Caco-2 (cell line): ENCODE data around the gene UCHL1. TPM values are rescaled to one million over a fixed set of nuclear protein-coding genes. Genes with fewer than 3 reads are reported as not detected.

Source experiments
- BruUV-seq: library from RNA; stranded (reverse); fragments of 400-500 nt; replicated peaks from 2 replicates; lab custom pipeline; 2021; lab: Mats Ljungman, UMichigan
- CTCF ChIA-PET: fragments of 300-600 bp; sonication (Branson Sonifier 250); formaldehyde crosslinking; loops from one replicate; lab custom pipeline; 2022; ENCODE audit warnings: antibody characterized with exemption; lab: Charles Lee
- POLR2A ChIA-PET: fragments of 300-600 bp; sonication (Branson Sonifier 250); formaldehyde crosslinking; loops from one replicate; lab custom pipeline; 2022; ENCODE audit warnings: antibody characterized with exemption; lab: Charles Lee
- DNase-seq, 2 experiments: peaks; one replicate each; pipeline versions ENCODE4 v3.0.0 to v3.0.0-alpha.2; 2020 to 2022
- H3K27me3 ChIP-seq: replicated peaks from 2 replicates; pipeline ENCODE4 v1.6.0; 2011; ENCODE audit warnings: low read length; ENCODE audit not compliant: control insufficient read depth, insufficient read depth
- H3K36me3 ChIP-seq: 2 replicates; pipeline ENCODE4 v1.5.1; 2011; ENCODE audit warnings: low read length; ENCODE audit not compliant: control insufficient read depth, insufficient read depth
- H3K4me1 ChIP-seq: fragments of 250-450 bp; sonication (Bioruptor Pico); 2 replicates; pipeline ENCODE4 v1.5.1; 2020; ENCODE audit warnings: mild to moderate bottlenecking
- H3K4me3 ChIP-seq: 2 replicates; pipeline ENCODE4 v1.5.1; 2011; ENCODE audit warnings: low read depth, mild to moderate bottlenecking, control low read depth, low read length
- H3K9me3 ChIP-seq: fragments of 250-450 bp; sonication (Bioruptor Pico); 2 replicates; pipeline ENCODE4 v1.5.1; 2020; ENCODE audit warnings: mild to moderate bottlenecking, moderate library complexity
- H3K27ac Mint-ChIP-seq: one replicate; pipeline ENCODE4 v1.8.0; 2022; ENCODE audit warnings: mixed read lengths; ENCODE audit not compliant: unreplicated experiment
- H3K27me3 Mint-ChIP-seq: one replicate; pipeline ENCODE4 v1.8.0; 2022; ENCODE audit warnings: mixed read lengths; ENCODE audit not compliant: insufficient read depth, unreplicated experiment
- H3K36me3 Mint-ChIP-seq: one replicate; pipeline ENCODE4 v1.8.0; 2022; ENCODE audit warnings: mild to moderate bottlenecking, mixed read lengths; ENCODE audit not compliant: insufficient read depth, unreplicated experiment
- H3K4me1 Mint-ChIP-seq: one replicate; pipeline ENCODE4 v1.8.0; 2022; ENCODE audit warnings: low read depth, mixed read lengths; ENCODE audit not compliant: unreplicated experiment
- H3K4me3 Mint-ChIP-seq: one replicate; pipeline ENCODE4 v1.8.0; 2022; ENCODE audit warnings: mild to moderate bottlenecking, moderate library complexity, mixed read lengths; ENCODE audit not compliant: unreplicated experiment
- H3K9me3 Mint-ChIP-seq: one replicate; pipeline ENCODE4 v1.8.0; 2022; ENCODE audit warnings: mixed read lengths; ENCODE audit not compliant: unreplicated experiment
- CTCF ChIP-seq, 2 experiments: fragments of 200-600 bp in 1 of 2; IDR thresholded peaks; 1 replicate in 1 of 2; 2 replicates in 1 of 2; pipeline versions ENCODE4 v1.5.1 to v1.8.0; 2011 to 2022; ENCODE audit warnings: antibody characterized with exemption in 1 of 2, control low read depth in 1 of 2, inconsistent platforms in 1 of 2, low read depth in 1 of 2, low read length in 1 of 2, mild to moderate bottlenecking in 1 of 2, moderate library complexity in 1 of 2; ENCODE audit not compliant: insufficient read depth in 1 of 2, severe bottlenecking in 1 of 2, unreplicated experiment in 1 of 2
- intact Hi-C: fragments of 100-400 bp; cut with micrococcal nuclease; formaldehyde crosslinking; loops from one replicate; pipeline ENCODE4 v1.10.0; 2022; ENCODE audit not compliant: unreplicated experiment
- total RNA-seq: library from RNA; stranded (reverse); gene quantifications from 2 replicates; pipeline ENCODE4 v1.2.3, GENCODE V29; 2022

UCHL1 gene
- total RNA-seq, 1 experiment from 2014 or later = 233 TPM

GRCh38 chr4:41264212-41264611 lies 7.5 kb downstream of the UCHL1 start:
- H3K4me3 ChIP-seq = no peak overlapping the region
- Mint-ChIP-seq H3K9me3 (no peaks in the 10 kb centered on the region), H3K4me1 (no peaks in the 10 kb centered on the region), H3K27me3 (no peaks in the 10 kb centered on the region), H3K27ac (no peak overlapping the region), H3K4me3 (no peak overlapping the region), H3K36me3 (peaks cover 48% of the 10 kb centered on the region)
- ChIA-PET POLR2A (no interaction called here), CTCF (no interaction called here)
- no peaks in the 10 kb centered on the region for H3K36me3 ChIP-seq
- H3K27me3 ChIP-seq = no peaks in the 10 kb centered on the region
- no TSS peak for BruUV-seq
- TF ChIP-seq CTCF (IDR thresholded peaks at IDR 0.05; ENCODE audit: insufficient read depth in 1 of 2, low read depth in 1 of 2, low read length in 1 of 2, severe bottlenecking in 1 of 2, unreplicated experiment in 1 of 2) = no peak
- no peaks in the 10 kb centered on the region for H3K4me1 ChIP-seq
- intact Hi-C loops = no loop called here
- no peak for DNase-seq
- H3K9me3 ChIP-seq = no peaks in the 10 kb centered on the region

GRCh38 chr4:41267997-41268396 lies 11.3 kb downstream of the UCHL1 start:
- DNase-seq = no peak
- no peaks in the 10 kb centered on the region for H3K36me3 ChIP-seq
- no peak for TF ChIP-seq CTCF (IDR thresholded peaks at IDR 0.05; ENCODE audit: insufficient read depth in 1 of 2, low read depth in 1 of 2, low read length in 1 of 2, severe bottlenecking in 1 of 2, unreplicated experiment in 1 of 2)
- ChIA-PET POLR2A (no interaction called here), CTCF (no interaction called here)
- no peak overlapping the region for H3K4me3 Mint-ChIP-seq
- H3K9me3 Mint-ChIP-seq = no peaks in the 10 kb centered on the region
- H3K36me3 Mint-ChIP-seq = peaks cover 25% of the 10 kb centered on the region
- no peaks in the 10 kb centered on the region for H3K4me1 ChIP-seq
- no peaks in the 10 kb centered on the region for H3K27me3 Mint-ChIP-seq
- H3K4me3 ChIP-seq = no peak overlapping the region
- no TSS peak for BruUV-seq
- H3K9me3 ChIP-seq = no peaks in the 10 kb centered on the region
- intact Hi-C loops = no loop called here
- no peaks in the 10 kb centered on the region for H3K27me3 ChIP-seq
- H3K4me1 Mint-ChIP-seq = no peaks in the 10 kb centered on the region
- no peak overlapping the region for H3K27ac Mint-ChIP-seq

DNA sequence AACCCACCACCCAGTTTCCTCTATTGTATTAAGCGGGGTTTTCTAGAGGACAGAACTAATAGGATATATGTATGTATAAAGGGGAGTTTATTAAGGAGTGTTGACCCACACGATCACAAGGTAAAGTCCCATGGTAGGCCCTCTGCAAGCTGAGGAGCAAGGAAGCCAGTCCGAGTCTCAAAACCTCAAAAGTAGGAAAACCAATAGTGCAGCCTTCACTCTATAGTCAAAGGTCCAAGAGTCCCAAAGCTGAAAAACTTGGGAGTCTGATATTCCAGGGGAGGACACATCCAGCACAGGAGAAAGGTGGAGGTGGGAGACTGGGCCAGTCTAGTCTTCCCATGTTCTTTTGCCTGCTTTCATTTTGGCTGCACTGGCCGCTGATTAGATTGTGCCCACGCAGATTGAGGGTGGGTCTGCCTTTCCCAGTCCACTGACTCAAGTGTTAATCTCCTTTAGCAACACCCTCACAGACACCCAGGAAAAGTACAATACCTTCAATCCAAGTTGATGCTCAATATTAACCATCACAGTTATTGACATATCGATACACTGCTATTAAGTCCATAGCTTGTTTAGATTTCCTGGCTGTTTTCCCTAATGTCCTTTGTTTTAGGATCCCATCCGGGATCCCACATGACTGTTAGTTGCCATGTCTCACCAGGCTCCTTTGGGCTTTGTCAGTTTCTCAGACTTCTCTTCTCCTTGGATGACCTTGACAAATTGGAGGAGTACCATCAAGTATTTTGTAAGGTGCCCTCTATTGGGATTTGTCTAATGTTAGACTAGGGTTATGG lies 12.2 kb downstream of the UCHL1 start:
- ChIA-PET POLR2A (interaction anchor here (0.5 kb wide), 1 partner anchor 463 kb away, joined by 3 read pairs; no protein-coding TSS in a partner anchor), CTCF (no interaction called here)
- no TSS peak for BruUV-seq
- Mint-ChIP-seq H3K27me3 (no peaks in the 10 kb centered on the region), H3K9me3 (no peaks in the 10 kb centered on the region), H3K36me3 (peaks cover 17% of the 10 kb centered on the region), H3K4me1 (no peaks in the 10 kb centered on the region), H3K27ac (no peak overlapping the region), H3K4me3 (no peak overlapping the region)
- no peaks in the 10 kb centered on the region for H3K36me3 ChIP-seq
- no peak for TF ChIP-seq CTCF (IDR thresholded peaks at IDR 0.05; ENCODE audit: insufficient read depth in 1 of 2, low read depth in 1 of 2, low read length in 1 of 2, severe bottlenecking in 1 of 2, unreplicated experiment in 1 of 2)
- H3K4me1 ChIP-seq = no peaks in the 10 kb centered on the region
- intact Hi-C loops = no loop called here
- H3K27me3 ChIP-seq = no peaks in the 10 kb centered on the region
- DNase-seq = no peak
- H3K4me3 ChIP-seq = no peak overlapping the region
- no peaks in the 10 kb centered on the region for H3K9me3 ChIP-seq
